ENCODE results near the gene SBF2. TPM values are rescaled to one million over a fixed set of nuclear protein-coding genes. Genes with fewer than 3 reads are reported as not detected.

SBF2 gene
- total and polyA plus RNA-seq, 3 donors from 2014 or later, result 27.8 to 52.8 (median 48.7) TPM

DNA sequence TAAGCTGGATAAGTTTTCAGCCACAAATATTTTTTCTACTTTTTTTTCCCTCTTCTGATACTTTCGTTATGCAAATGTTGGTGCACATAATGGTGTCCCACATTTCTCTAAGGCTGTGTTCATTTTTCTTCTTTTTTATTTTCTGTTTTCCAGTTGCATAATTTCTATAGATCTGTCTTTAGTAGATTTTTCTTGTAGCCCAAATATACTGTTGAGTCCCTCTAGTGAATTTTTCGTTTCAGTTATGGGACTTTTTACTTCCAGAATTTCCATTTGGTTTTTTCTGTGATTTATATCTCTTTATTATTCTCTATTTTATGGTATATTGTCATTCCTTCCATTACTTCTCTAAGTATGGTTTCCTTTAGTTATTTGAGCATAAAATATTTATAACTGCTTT is 558.1 kb downstream of the SBF2 start:
- no peak for DNase-seq
- Histone ChIP-seq H3K27ac (no peak overlapping the region), H3K36me3 (ENCODE audit: low read depth, missing control alignments) (no peaks in the 10 kb centered on the region), H3K9me3 (no peaks in the 10 kb centered on the region), H3K4me1 (no peaks in the 10 kb centered on the region), H3K27me3 (no peaks in the 10 kb centered on the region), H3K4me3 (no peak overlapping the region)
- TF ChIP-seq POLR2A (IDR thresholded peaks at IDR 0.05), result no peak
- TF ChIP-seq, protein P1, sequence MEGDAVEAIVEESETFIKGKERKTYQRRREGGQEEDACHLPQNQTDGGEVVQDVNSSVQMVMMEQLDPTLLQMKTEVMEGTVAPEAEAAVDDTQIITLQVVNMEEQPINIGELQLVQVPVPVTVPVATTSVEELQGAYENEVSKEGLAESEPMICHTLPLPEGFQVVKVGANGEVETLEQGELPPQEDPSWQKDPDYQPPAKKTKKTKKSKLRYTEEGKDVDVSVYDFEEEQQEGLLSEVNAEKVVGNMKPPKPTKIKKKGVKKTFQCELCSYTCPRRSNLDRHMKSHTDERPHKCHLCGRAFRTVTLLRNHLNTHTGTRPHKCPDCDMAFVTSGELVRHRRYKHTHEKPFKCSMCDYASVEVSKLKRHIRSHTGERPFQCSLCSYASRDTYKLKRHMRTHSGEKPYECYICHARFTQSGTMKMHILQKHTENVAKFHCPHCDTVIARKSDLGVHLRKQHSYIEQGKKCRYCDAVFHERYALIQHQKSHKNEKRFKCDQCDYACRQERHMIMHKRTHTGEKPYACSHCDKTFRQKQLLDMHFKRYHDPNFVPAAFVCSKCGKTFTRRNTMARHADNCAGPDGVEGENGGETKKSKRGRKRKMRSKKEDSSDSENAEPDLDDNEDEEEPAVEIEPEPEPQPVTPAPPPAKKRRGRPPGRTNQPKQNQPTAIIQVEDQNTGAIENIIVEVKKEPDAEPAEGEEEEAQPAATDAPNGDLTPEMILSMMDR (IDR thresholded peaks at IDR 0.05), result no peak
- intact Hi-C loops (cut with DNase I; ENCODE audit: low total_unique reads), result no loop called here
- 95 to 100% methylated on average over 2 of the region's 2 CpGs for WGBS, 2 donors

DNA sequence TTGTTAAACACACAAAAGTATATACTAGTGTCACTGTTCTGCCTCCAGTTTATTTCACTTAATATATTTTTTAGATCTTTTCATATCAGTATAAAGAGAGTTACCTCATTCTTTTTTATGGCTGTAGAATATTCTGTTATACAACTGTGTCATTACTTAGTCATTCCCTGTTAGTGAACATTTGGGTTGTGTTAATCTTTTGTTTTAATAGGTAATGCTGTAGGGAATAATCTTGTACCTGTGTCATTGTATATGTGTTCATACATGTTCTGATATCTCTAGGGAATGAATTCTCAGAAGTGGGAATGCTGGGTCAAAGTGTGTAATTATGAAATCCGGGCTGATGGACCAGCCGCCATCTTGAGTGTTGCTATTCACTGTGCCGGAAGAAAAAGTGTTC is 558.8 kb downstream of the SBF2 start:
- H3K27me3 ChIP-seq, result no peaks in the 10 kb centered on the region
- DNase-seq, result no peak
- TF ChIP-seq, protein P1 (IDR thresholded peaks at IDR 0.05), result no peak
- no peak for TF ChIP-seq POLR2A (IDR thresholded peaks at IDR 0.05)
- no peak overlapping the region for H3K27ac ChIP-seq
- WGBS, 2 donors, result 97 to 100% methylated on average over 3 of the region's 3 CpGs
- no peak overlapping the region for H3K4me3 ChIP-seq
- H3K9me3 ChIP-seq, result no peaks in the 10 kb centered on the region
- H3K36me3 ChIP-seq (ENCODE audit: low read depth, missing control alignments), result no peaks in the 10 kb centered on the region
- H3K4me1 ChIP-seq, result no peaks in the 10 kb centered on the region
- intact Hi-C loops (cut with DNase I; ENCODE audit: low total_unique reads), result no loop called here

DNA sequence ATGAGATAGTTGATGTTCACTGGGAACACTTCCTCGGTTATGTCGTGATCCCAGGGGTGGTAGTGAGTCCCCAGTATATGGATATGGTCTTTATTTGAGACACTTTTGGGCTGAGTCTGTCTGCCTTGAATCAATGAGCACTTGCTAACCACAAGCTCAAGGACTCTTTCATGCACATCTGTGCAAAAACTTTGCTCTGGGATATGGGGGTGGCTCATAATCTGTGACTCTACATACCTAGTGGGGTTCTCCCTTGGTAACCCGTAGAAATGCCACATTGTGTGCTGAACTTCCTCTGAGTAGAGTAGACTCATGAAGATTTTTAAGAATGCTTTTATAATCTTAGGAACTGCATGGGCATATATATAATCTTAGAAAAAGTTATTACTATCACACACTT is 560.8 kb downstream of the SBF2 start:
- intact Hi-C loops (cut with DNase I; ENCODE audit: low total_unique reads), result no loop called here
- Histone ChIP-seq H3K4me3 (no peak overlapping the region), H3K36me3 (ENCODE audit: low read depth, missing control alignments) (no peaks in the 10 kb centered on the region), H3K4me1 (no peaks in the 10 kb centered on the region), H3K27me3 (no peaks in the 10 kb centered on the region), H3K9me3 (no peaks in the 10 kb centered on the region), H3K27ac (no peak overlapping the region)
- no peak for DNase-seq
- TF ChIP-seq, protein P1 (IDR thresholded peaks at IDR 0.05), result no peak
- no peak for TF ChIP-seq POLR2A (IDR thresholded peaks at IDR 0.05)
- 94% methylated on average over 3 of the region's 3 CpGs for WGBS, 2 donors

DNA sequence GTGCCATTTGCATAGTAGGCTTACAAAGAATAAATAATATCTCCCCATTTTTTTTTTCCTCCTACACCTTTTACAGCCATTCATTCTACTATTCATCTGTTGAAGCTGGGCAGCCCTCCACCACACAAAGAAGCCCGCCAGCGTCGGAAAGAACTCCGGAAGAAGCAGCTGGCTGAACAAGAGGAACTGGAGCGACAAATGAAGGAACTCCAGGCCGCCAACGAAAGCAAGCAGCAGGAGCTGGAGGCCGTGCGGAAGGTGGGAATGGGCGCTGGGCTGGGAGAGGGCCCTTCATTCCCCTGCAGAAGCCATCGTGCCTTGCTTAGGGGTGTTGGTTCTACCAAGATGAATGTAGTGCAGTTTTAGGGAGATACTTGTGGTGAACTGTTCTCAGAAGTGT is 561.6 kb downstream of the SBF2 start:
- no peak for DNase-seq
- Histone ChIP-seq H3K4me3 (no peak overlapping the region), H3K9me3 (no peaks in the 10 kb centered on the region), H3K27me3 (no peaks in the 10 kb centered on the region), H3K4me1 (no peaks in the 10 kb centered on the region), H3K36me3 (ENCODE audit: low read depth, missing control alignments) (no peaks in the 10 kb centered on the region), H3K27ac (no peak overlapping the region)
- 94 to 96% methylated on average over 11 of the region's 11 CpGs for WGBS, 2 donors
- TF ChIP-seq, protein P1 (IDR thresholded peaks at IDR 0.05), result no peak
- no peak for TF ChIP-seq POLR2A (IDR thresholded peaks at IDR 0.05)
- intact Hi-C loops (cut with DNase I; ENCODE audit: low total_unique reads), result no loop called here

DNA sequence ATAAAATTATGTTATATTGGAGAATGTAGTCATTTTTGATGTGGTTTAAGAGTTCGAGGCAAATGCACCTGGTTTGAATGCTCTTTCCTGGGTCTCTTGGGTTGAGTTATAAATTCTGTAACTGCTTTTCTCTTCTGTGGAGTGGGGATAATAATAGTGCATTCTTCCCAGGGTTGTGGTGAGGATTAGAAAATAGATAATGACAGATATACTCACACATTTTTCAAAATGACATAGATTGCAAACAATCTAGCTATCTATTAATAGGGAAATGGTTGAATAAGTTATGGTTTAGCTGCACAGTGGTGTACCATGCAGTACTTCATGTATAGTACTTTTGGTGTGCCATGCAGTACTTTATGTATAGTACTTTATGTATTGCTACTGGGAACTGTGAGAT is 562.8 kb downstream of the SBF2 start:
- no peak for TF ChIP-seq POLR2A (IDR thresholded peaks at IDR 0.05)
- TF ChIP-seq, protein P1 (IDR thresholded peaks at IDR 0.05), result no peak
- 84 to 100% methylated on average over 1 of the region's 1 CpG for WGBS, 2 donors
- no peak for DNase-seq
- Histone ChIP-seq H3K9me3 (no peaks in the 10 kb centered on the region), H3K4me1 (no peaks in the 10 kb centered on the region), H3K4me3 (no peak overlapping the region), H3K36me3 (ENCODE audit: low read depth, missing control alignments) (no peaks in the 10 kb centered on the region), H3K27me3 (no peaks in the 10 kb centered on the region), H3K27ac (no peak overlapping the region)
- intact Hi-C loops (cut with DNase I; ENCODE audit: low total_unique reads), result no loop called here
